Loucy (cell line): Measurements from ENCODE around the gene GDPD1.

ENCODE experiments used
- H2AFZ ChIP-seq: fragments of 200-600 bp; sonication (generic); 2 replicates; pipeline ENCODE4 v1.6.0; 2016; ENCODE audit warnings: antibody characterized with exemption, mild to moderate bottlenecking, low read length, moderate library complexity
- H3F3A ChIP-seq: fragments of 200-600 bp; 2 replicates; pipeline ENCODE4 v1.6.0; 2016; ENCODE audit warnings: antibody characterized with exemption, low read depth, mild to moderate bottlenecking
- H3K27me3 ChIP-seq: fragments of 200-600 bp; sonication (generic); 2 replicates; pipeline ENCODE4 v1.6.1; 2014; ENCODE audit warnings: low read length, mild to moderate bottlenecking; ENCODE audit not compliant: insufficient read depth, poor library complexity, severe bottlenecking
- H3K36me3 ChIP-seq: fragments of 200-600 bp; sonication (generic); 2 replicates; pipeline ENCODE4 v1.6.1; 2016; ENCODE audit warnings: low read length; ENCODE audit not compliant: insufficient read depth
- H3K4me1 ChIP-seq: fragments of 200-600 bp; sonication (generic); 2 replicates; pipeline ENCODE4 v1.5.1; 2014; ENCODE audit warnings: low read length, mild to moderate bottlenecking; ENCODE audit not compliant: insufficient read depth, poor library complexity, severe bottlenecking
- H3K4me2 ChIP-seq: fragments of 200-600 bp; sonication (generic); 2 replicates; pipeline ENCODE4 v1.6.0; 2014; ENCODE audit warnings: antibody characterized with exemption, low read length, low read depth, mild to moderate bottlenecking; ENCODE audit not compliant: poor library complexity, severe bottlenecking
- H3K4me3 ChIP-seq: fragments of 200-600 bp; sonication (generic); 2 replicates; pipeline ENCODE4 v1.5.1; 2014; ENCODE audit warnings: low read length, mild to moderate bottlenecking, mixed read lengths; ENCODE audit not compliant: poor library complexity, severe bottlenecking
- H3K79me2 ChIP-seq: fragments of 200-600 bp; sonication (generic); 2 replicates; pipeline ENCODE4 v1.6.1; 2014; ENCODE audit warnings: low read length; ENCODE audit not compliant: insufficient read depth
- H3K9ac ChIP-seq: fragments of 200-600 bp; sonication (generic); 2 replicates; pipeline ENCODE4 v1.6.0; 2014; ENCODE audit warnings: mild to moderate bottlenecking, low read depth, low read length, moderate library complexity; ENCODE audit not compliant: poor library complexity, severe bottlenecking
- H3K9me2 ChIP-seq: fragments of 200-600 bp; sonication (generic); replicated peaks from 2 replicates; pipeline ENCODE4 v1.6.1; 2016; ENCODE audit warnings: low read depth, low read length, mixed read lengths
- H3K9me3 ChIP-seq: fragments of 200-600 bp; sonication (generic); 2 replicates; pipeline ENCODE4 v1.6.1; 2014; ENCODE audit warnings: mild to moderate bottlenecking, antibody characterized with exemption, low read length, low read depth; ENCODE audit not compliant: insufficient read depth
- H4K20me1 ChIP-seq: fragments of 200-600 bp; sonication (generic); 2 replicates; pipeline ENCODE4 v1.6.0; 2014; ENCODE audit warnings: antibody characterized with exemption, low read length, mild to moderate bottlenecking; ENCODE audit not compliant: insufficient read depth, poor library complexity, severe bottlenecking
- EZH2phosphoT487 ChIP-seq: fragments of 200-600 bp; IDR thresholded peaks from 2 replicates; pipeline ENCODE4 v1.6.1; 2018; ENCODE audit warnings: antibody characterized with exemption, mild to moderate bottlenecking, moderate library complexity, borderline replicate concordance
- TF ChIP-seq, protein P1 (sequence below): fragments of 200-600 bp; sonication (generic); conservative IDR thresholded peaks from 2 replicates; pipeline ENCODE4 v1.5.1; 2014; ENCODE audit warnings: mild to moderate bottlenecking, antibody characterized with exemption, low read length

Gene GDPD1

DNA sequence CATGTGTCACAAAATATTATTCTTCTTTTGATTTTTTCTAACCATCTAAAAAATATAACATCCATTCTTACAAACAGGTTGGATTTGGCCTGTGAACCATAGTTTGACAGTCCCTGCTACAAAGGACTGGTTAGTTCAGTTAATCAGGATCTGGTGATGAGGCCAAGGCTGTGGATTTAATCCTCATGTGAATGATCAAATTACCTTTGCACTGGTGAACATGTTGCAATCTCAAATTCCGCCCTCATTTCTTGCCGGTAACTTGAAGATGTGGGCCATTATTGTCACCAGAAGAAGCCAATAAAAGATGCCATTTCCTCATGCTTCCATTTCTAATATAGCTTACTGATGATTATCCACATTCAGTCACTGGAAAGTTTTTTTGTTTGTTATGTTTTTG, 75.9 kb downstream of the GDPD1 start:
- no peaks in the 10 kb centered on the region for H3K79me2 ChIP-seq
- no peak overlapping the region for H3K4me2 ChIP-seq
- TF ChIP-seq EZH2phosphoT487, result no peak
- TF ChIP-seq, protein P1, sequence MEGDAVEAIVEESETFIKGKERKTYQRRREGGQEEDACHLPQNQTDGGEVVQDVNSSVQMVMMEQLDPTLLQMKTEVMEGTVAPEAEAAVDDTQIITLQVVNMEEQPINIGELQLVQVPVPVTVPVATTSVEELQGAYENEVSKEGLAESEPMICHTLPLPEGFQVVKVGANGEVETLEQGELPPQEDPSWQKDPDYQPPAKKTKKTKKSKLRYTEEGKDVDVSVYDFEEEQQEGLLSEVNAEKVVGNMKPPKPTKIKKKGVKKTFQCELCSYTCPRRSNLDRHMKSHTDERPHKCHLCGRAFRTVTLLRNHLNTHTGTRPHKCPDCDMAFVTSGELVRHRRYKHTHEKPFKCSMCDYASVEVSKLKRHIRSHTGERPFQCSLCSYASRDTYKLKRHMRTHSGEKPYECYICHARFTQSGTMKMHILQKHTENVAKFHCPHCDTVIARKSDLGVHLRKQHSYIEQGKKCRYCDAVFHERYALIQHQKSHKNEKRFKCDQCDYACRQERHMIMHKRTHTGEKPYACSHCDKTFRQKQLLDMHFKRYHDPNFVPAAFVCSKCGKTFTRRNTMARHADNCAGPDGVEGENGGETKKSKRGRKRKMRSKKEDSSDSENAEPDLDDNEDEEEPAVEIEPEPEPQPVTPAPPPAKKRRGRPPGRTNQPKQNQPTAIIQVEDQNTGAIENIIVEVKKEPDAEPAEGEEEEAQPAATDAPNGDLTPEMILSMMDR, result no peak

DNA sequence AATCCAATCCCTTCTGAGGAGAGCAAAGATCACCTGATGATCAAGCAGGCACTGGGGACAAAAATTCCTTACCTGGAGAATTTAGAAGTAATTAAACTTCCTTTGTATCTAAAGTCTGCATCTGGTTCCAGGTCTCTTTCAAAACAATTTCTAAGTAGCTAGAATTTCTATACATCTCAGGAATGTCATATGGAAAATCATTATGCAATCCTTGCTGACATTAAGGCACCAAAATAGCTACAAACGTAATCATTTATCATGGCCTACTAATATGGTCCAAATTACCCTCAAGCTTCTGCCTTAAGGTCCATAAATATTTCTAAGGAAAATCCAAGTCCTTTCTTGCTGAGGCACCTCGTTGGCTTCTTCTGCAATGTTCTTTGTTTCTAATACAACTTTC, 78.2 kb downstream of the GDPD1 start:
- Histone ChIP-seq H4K20me1 (no peaks in the 10 kb centered on the region), H3K79me2 (no peaks in the 10 kb centered on the region), H2AFZ (no peak overlapping the region), H3K9me2 (no peaks in the 10 kb centered on the region), H3K4me1 (no peaks in the 10 kb centered on the region), H3F3A (no peaks in the 10 kb centered on the region), H3K4me3 (no peak overlapping the region), H3K9ac (no peak overlapping the region), H3K27me3 (no peaks in the 10 kb centered on the region), H3K9me3 (no peaks in the 10 kb centered on the region), H3K4me2 (no peak overlapping the region), H3K36me3 (no peaks in the 10 kb centered on the region)
- TF ChIP-seq, protein P1, result no peak
- TF ChIP-seq EZH2phosphoT487, result no peak

More for the DNA sequence above, 75.9 kb downstream of the GDPD1 start:
- Histone ChIP-seq H2AFZ (no peak overlapping the region), H3K4me3 (no peak overlapping the region), H3K9me3 (no peaks in the 10 kb centered on the region), H3F3A (no peaks in the 10 kb centered on the region), H3K36me3 (no peaks in the 10 kb centered on the region), H3K4me1 (no peaks in the 10 kb centered on the region), H3K27me3 (no peaks in the 10 kb centered on the region), H3K9ac (no peak overlapping the region), H4K20me1 (no peaks in the 10 kb centered on the region), H3K9me2 (no peaks in the 10 kb centered on the region)

DNA sequence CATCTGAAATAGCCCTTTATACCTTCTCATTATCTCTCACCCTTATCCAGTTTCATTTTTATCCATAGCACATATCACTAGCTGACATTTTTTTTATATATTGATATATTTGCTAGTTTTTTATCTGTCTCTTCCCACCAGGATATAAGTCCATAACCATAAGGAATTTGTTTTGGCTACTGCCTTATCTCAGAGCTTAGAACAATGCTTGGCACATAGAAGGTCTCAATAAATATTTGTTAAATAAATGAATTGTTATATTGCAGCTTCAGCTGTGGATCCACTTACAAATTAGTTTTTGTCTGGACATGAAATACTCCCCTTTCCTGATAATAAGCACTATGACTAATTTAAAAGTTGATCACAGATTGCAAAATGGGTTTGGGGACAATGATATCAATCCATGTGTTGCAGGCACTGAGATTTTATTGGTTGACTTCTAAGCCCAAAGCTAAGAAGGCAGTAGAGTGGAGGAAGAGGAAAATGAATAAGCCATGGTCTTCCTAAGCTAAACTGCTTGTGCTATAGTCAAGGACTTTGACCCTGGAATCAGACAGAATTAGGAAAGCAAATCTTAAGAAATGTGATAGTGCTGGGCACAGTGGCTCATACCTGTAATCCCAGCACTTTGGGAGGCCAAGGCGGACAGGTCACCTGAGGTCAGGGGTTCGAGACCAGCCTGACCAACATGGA, 79.2 kb downstream of the GDPD1 start:
- Histone ChIP-seq H3K9me3 (no peaks in the 10 kb centered on the region), H3K9ac (no peak overlapping the region), H4K20me1 (no peaks in the 10 kb centered on the region), H3F3A (no peaks in the 10 kb centered on the region), H3K4me1 (no peaks in the 10 kb centered on the region), H3K9me2 (no peaks in the 10 kb centered on the region), H3K36me3 (no peaks in the 10 kb centered on the region), H3K27me3 (no peaks in the 10 kb centered on the region), H3K4me3 (no peak overlapping the region), H3K79me2 (no peaks in the 10 kb centered on the region), H3K4me2 (no peak overlapping the region), H2AFZ (no peak overlapping the region)
- TF ChIP-seq, protein P1, result no peak
- no peak for TF ChIP-seq EZH2phosphoT487
